WERI-Rb-1 (cell line): Measurements from ENCODE around the gene MAGEA8.

Experiments used
- DNase-seq: peaks from one replicate; pipeline ENCODE4 v3.0.0-alpha.2; 2020
- H3K27ac ChIP-seq: fragments of 250-450 bp; sonication (Bioruptor Pico); 2 replicates; pipeline ENCODE4 v1.5.1; 2020; ENCODE audit warnings: mild to moderate bottlenecking, moderate library complexity
- H3K27me3 ChIP-seq: fragments of 250-450 bp; sonication (Bioruptor Pico); 2 replicates; pipeline ENCODE4 v1.5.1; 2021; ENCODE audit warnings: mild to moderate bottlenecking, low read depth, moderate library complexity; ENCODE audit not compliant: insufficient read depth, severe bottlenecking
- H3K36me3 ChIP-seq: fragments of 250-450 bp; sonication (Bioruptor Pico); 2 replicates; pipeline ENCODE4 v1.5.1; 2020; ENCODE audit warnings: mild to moderate bottlenecking, moderate library complexity
- H3K4me3 ChIP-seq: 2 replicates; pipeline ENCODE4 v1.5.1; 2011; ENCODE audit warnings: low read depth, mild to moderate bottlenecking, control low read depth, low read length
- H3K9me3 ChIP-seq: fragments of 250-450 bp; sonication (Bioruptor Pico); 2 replicates; pipeline ENCODE4 v1.5.1; 2021; ENCODE audit warnings: mild to moderate bottlenecking, moderate library complexity; ENCODE audit not compliant: severe bottlenecking
- TF ChIP-seq, protein P1 (sequence below): IDR thresholded peaks from 2 replicates; pipeline ENCODE4 v1.5.1; 2011; ENCODE audit warnings: low read depth, mild to moderate bottlenecking, control low read depth, inconsistent platforms, low read length

MAGEA8 gene

DNA sequence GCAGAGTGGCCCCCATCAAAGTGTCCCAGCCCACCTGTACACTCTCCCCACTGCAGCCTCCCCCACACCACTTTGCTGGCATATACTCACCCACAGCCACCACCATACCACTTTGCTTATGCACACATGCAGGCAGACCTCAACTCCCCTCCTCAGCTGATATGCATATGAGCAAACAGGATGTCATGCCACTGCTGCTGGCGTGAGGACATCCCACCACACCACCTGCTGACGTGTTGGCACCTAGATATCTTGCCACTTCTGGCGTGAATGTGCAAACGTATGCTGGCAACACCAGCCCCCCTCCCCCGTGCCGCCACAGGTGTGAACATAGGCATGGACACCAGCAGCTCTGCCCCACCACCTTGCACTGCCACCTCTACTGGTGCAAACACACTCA, 22.4 kb upstream of the MAGEA8 start:
- H3K36me3 ChIP-seq = no peaks in the 10 kb centered on the region
- peaks cover 2% of the 10 kb centered on the region for H3K27me3 ChIP-seq
- peaks cover 4% of the 10 kb centered on the region for H3K9me3 ChIP-seq
- TF ChIP-seq, protein P1, sequence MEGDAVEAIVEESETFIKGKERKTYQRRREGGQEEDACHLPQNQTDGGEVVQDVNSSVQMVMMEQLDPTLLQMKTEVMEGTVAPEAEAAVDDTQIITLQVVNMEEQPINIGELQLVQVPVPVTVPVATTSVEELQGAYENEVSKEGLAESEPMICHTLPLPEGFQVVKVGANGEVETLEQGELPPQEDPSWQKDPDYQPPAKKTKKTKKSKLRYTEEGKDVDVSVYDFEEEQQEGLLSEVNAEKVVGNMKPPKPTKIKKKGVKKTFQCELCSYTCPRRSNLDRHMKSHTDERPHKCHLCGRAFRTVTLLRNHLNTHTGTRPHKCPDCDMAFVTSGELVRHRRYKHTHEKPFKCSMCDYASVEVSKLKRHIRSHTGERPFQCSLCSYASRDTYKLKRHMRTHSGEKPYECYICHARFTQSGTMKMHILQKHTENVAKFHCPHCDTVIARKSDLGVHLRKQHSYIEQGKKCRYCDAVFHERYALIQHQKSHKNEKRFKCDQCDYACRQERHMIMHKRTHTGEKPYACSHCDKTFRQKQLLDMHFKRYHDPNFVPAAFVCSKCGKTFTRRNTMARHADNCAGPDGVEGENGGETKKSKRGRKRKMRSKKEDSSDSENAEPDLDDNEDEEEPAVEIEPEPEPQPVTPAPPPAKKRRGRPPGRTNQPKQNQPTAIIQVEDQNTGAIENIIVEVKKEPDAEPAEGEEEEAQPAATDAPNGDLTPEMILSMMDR = no peak
- no peak overlapping the region for H3K4me3 ChIP-seq
- no peak overlapping the region for H3K27ac ChIP-seq
- no peak for DNase-seq

DNA sequence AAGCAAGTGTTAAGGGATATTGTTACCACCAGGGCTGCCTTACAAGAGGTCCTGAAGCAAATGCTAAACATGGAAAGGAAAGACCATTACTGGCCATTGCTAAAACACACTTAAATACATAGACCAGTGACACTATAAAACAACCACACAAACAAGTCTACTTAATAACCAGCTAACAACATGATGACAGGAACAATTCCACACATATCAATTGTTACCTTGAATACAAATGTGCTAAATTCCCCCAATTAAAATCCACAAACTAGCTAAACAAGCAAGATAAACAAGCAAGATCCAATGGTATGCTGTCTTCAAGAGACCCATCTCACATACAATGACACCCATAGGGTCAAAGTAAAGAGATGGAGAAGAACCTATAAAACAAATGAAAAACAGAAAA, 20.5 kb upstream of the MAGEA8 start:
- Histone ChIP-seq H3K4me3 (no peak overlapping the region), H3K27me3 (peaks cover 2% of the 10 kb centered on the region), H3K27ac (no peak overlapping the region), H3K36me3 (no peaks in the 10 kb centered on the region), H3K9me3 (peaks cover 4% of the 10 kb centered on the region)
- no peak for DNase-seq
- TF ChIP-seq, protein P1 = no peak

DNA sequence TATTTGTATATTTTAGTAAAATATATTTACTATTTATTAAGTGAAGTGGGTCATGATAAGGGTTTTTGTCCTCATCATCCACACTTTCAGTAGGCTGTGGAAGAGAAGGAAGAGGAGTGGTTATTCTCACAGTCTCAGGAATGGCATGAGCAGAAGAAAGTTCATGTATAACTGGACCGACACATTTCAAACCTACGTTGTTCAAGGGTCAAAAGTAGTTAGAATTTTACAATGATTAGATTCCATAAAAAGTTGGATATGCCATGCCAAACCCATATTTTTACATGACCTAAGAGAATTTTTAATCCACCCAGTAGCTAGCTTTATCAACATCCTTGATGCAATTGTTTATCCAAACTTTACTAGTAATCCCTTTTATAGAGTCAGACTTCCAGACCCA, 15.6 kb upstream of the MAGEA8 start:
- Histone ChIP-seq H3K27me3 (no peaks in the 10 kb centered on the region), H3K4me3 (no peak overlapping the region), H3K27ac (no peak overlapping the region), H3K36me3 (no peaks in the 10 kb centered on the region), H3K9me3 (peaks cover under 1% of the 10 kb centered on the region)
- TF ChIP-seq, protein P1 = no peak
- DNase-seq = no peak

DNA sequence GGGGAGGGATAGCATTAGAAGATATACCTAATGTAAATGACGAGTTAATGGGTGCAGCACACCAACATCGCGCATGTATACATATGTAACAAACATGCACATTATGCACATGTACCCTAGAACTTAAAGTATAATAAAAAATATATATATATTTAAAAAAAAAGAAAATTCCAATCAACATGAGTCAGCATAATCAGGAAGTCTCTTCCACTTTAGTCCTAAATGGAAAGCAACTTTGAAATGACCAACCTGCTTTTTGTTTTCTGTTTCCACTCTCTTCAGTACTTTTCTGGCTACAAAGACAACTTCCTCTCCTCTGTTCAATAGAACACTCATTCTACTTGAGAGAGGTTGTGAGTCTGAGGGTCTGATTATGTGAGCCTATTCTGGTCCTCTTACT, 13.5 kb upstream of the MAGEA8 start:
- TF ChIP-seq, protein P1 = no peak
- Histone ChIP-seq H3K27me3 (no peaks in the 10 kb centered on the region), H3K36me3 (no peaks in the 10 kb centered on the region), H3K4me3 (no peak overlapping the region), H3K27ac (no peak overlapping the region), H3K9me3 (no peaks in the 10 kb centered on the region)
- no peak for DNase-seq

DNA sequence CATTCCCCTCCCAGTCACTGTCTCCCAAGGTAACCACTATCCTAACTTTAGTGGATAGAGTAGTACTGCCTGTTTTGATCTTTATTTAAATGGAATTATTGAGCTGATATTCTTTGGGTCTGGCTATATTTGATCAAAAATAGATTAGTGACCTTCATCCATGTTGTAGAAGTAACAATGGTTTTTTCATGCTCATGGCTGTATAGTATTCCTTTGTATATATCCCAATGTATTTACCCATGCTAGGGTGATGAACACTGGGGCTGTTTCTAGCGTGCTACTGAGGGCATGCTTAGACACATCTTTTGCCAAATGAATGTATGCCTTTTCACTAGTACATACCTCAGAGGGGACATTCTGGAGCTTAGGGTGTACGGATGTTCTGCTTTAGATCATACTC, 10.1 kb upstream of the MAGEA8 start:
- TF ChIP-seq, protein P1 = no peak
- DNase-seq = no peak
- no peak overlapping the region for H3K4me3 ChIP-seq
- no peak overlapping the region for H3K27ac ChIP-seq
- H3K9me3 ChIP-seq = no peaks in the 10 kb centered on the region
- H3K36me3 ChIP-seq = no peaks in the 10 kb centered on the region
- no peaks in the 10 kb centered on the region for H3K27me3 ChIP-seq

DNA sequence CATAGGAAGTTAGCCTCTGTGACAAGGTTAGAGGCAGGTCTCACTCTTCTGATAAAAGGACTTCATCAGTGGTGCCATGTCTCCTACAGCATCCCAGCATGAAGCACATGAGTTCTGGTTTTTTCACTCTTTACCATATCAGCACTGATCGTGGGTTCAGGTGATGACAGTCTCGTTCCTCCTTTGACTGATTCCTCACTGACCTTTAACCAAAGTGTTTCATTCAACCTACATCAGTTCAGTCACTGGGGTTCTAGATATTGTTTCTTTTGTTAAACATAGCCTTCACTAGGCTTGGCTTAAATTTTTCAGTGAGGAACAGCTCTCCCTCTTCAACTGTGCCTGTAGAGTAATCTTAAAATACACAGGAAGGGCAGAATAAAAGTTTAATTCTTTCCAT, 9.6 kb upstream of the MAGEA8 start:
- TF ChIP-seq, protein P1 = no peak
- no peak for DNase-seq
- H3K36me3 ChIP-seq = no peaks in the 10 kb centered on the region
- H3K9me3 ChIP-seq = no peaks in the 10 kb centered on the region
- no peak overlapping the region for H3K27ac ChIP-seq
- H3K4me3 ChIP-seq = no peak overlapping the region
- no peaks in the 10 kb centered on the region for H3K27me3 ChIP-seq
